ELR (cell line): ENCODE results near the gene SFT2D1.
"Not testable (repeated sequence)": the region's sequence is repeated elsewhere in the genome, so short reads cannot be mapped to it uniquely, and the experiment has no call there.

ENCODE experiments used
- DNase-seq: peaks from one replicate; pipeline ENCODE4 v3.0.0-alpha.2; 2015; ENCODE audit warnings: low read depth

Gene SFT2D1

DNA sequence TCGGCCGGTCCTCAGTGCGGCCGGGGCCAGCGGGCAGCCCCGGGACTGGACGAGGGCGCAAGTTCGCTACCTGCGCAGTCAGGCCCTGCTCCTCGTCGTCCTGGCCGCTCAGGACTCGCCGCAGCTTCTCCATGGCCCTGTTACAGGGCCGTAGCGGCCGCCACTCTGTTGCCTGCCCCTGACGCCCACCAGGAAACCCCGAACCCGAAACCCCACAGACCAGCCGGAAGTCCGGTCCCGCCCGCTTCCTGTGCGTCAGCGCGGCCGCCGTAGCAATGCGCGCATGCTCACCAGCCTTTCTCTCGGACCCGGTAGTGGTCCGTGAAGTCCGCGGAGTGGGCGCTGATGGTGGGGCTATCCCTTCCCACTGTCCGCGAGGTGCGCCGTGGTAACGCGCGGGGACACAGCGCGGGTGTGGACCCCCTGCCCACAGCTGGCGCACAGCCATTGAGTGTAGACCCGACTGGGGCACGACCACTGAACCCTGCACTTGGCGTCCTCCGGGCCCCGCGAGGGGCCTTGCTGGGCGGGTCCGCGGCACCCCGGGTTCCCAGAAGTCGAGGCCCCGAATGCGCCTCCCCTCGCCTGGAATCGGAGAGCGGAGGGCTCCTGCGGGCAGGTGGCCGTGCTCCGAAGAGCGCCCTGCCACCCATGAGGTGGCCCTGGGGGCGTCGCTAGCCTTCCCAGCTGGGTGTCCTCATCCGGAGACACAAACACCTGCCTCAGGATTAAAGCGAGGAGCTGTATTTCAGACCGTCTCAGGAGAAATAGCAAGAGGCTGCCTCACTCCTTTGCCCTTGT lies at the start of gene SFT2D1:
Gene SFT2D1, minus strand, starts transcription at position 197 of the 801 bp plus-strand sequence. Its CDS starts 64 bp downstream, at position 133.
- peak; percentile 85 for DNase-seq

DNA sequence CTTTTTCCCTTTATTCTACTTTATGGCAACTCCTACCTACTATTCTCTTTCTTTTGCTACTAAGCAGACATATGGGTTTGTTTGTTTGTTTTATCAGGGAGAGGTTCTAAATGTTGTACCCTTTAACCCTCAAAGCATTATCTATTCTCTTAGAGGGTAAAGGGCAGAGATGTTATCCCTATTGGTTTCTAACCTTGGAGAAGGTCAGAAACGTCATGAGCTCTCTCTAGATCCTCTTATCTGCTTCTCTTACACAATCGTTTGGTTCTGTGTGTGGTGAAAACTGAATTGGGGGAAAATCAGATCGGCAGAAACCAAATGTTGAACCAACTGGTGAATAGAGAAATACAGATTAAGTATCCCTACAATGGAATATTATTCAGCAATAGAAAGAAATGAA lies 46.8 kb upstream of the SFT2D1 start:
- no peak for DNase-seq

DNA sequence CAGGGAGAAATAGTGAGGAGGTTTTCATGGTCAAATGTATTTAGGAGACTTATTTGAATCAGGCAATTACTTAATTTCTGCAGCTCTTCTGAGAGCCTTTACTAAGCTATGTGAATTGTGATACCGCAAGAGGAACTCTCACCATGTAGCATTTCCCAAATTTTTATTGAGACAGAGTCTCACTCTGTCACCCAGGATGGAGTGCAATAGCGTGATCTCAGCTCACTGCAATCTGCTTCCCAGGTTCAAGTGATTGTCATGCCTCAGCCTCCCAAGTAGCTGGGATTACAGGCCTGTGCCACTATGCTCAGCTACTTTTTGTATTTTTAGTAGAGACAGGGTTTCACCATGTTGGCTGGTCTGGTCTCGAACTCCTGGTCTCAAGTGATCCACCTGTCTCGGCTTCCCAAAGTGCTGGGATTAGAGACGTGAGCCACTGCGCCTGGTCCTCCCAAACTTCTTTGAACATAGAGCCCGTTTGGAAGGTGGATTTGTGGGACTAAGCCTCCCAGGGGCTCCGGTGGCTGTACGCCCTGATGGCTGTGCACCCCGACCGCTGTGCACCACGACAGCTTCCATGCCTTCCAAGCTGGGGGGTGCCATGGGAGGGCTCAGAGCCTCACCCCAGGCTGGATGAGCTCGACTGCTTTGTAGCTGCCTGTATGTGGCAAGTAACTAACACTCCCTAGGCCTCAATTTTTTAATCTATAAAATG lies 46.1 kb upstream of the SFT2D1 start:
- no peak for DNase-seq

DNA sequence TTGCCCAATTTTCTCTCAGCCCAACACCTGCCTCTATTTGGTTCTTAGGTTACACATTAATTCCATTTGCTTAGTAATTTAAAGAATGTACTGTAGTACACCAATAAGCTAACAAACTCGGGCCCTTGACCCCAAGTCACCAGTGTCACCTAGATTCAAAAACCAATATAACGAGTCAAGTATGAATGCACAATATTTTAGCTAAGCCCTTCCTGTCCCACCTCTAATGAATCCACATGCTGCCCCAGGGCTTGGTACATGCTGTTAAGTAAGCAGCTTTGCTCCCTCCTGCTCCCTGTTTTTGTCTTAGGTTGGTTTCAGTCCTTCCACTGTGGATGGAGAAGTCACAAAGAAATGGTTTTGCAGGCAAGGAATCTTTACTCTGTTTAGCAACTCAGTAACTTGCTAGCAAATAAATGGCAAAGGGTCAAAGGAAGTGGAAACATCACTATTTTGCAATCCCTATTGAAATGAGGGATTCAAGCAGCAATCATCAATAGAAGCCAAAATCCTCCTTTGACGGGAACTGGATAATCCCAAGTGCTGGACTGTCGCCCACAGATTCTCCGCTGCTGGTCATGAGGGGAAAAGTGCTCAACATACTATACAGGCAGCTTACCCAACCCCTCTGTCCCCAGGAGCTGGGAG lies 45.4 kb upstream of the SFT2D1 start:
- DNase-seq: no peak

DNA sequence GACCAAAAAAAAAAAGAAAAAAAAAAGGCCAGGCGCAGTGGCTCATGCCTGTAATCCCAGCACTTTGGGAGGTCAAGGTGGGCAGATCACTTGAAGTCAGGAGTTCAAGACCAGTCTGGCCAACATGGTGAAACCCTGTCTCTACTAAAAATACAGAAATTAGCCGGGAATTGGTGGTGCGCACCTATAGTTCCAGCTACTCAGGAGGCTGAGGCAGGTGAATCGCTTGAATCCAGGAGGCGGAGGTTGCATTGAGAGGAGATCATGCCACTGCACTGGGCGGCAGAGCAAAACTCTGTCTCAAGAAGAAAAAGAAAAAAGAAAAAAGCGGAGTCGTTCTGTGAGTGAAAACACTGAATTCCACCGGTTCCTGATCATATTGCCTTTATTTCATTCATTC lies 44.8 kb upstream of the SFT2D1 start:
- DNase-seq: not testable (repeated sequence)

DNA sequence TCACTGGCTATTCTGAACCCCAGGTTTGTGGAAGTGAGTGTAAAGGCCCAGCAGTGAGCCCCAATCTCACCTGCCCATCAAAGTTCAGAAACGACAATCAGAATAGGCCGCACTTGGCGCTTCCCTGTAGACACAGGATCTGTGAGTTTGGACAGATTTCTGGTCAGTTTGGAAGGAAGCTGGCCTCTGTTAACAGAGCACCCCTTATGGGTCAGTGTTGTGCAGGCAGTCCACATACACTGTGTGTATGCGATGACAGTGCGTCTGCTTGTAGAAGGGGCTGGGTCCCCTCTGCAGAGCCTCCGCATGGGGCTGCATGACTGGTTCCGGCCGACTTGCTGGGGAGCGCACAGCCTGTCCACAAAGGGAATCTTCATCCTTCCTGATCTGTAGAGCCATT lies 43.8 kb upstream of the SFT2D1 start:
- no peak for DNase-seq

DNA sequence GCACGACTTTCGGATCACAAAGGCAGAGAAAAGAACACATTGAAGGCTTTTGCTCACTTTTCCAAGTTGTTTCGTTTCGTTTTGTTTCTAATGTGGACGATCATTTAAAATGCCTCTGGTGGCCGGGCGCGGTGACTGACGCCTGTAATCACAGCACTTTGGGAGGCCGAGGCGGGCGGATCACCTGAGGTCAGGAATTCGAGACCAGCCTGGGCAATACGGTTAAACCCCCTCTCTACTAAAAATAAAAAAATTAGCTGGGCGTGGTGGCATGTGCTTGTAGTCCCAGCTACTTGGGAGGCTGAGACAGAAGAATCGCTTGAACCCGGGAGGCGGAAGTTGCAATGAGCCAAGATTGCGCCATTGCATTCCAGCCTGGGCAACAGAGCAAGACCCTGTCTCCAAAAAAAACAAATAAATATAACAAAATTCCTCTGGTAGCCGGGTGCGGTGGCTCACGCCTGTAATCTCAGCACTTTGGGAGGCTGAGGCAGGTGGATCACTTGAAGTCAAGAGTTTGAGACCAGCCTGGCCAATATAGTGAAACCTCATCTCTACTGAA lies 41.5 kb upstream of the SFT2D1 start:
- DNase-seq: not testable (repeated sequence)

DNA sequence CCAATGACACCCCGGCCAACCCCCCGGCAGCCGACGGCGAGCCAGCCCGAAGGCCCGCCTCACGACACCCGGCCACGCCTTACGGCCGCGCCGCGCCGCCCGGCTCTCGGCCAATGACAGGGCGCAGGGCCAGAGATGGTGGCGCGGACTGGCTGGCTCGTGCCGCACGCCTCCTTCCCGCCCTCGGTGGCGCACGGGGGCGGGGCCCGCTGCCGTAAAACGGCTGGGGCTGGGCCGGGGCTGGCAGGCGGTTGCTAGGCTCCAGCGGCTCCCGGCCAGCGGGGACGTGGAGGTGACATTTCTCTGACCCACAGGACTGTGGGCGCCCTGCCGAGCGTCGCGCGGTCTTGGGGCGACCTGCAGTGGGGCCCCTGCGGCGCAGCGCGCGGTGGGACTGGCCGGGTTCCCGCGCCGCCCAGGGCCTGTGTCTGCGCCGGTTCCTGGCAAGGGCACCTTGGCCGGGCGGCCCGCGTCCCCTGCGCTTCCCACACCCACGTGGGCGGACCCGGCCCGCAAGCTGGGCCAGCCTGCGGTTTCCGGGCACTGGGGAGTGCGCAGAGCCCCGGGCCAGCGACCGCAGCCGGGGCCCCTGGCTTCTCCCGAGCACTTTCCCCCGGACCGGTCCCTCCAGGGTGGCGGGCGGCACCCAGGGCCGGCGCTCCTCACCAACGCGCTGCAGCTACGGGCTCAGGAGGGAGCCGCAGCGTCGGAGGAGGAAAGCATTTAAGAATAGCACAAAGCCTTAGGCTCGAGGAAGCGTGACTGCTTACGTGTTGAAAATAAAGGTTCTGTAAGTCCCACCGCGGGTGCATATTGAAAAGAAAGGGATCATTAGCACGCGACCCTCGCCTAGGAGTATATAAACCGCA lies 40.8 kb upstream of the SFT2D1 start, which contains the start of gene MPC1:
Gene MPC1, minus strand, starts transcription at position 8 of the 869 bp plus-strand sequence. CDS start 64 bp downstream, outside the sequence.
- peak; percentile 94 for DNase-seq

DNA sequence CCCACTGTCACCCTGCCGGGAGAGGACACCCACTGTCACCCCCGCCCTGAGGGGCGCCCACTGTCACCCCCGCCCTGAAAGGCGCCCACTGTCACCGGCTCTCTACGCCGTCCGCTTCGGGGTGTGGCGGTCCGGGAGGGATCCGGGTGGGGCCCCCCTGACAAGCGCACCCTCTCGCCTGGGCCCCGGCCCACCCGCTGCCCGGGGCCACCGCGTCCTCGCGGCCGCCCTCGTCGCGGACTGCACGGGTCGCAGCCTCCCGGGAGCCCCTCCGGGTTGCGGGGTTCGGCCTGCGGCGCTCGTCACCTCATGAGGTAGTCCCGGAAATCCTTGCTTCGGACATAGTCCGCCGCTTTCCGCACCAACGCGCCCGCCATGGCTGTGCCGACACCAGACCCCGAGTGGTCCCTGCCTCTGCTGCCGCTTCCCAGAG lies 40.2 kb upstream of the SFT2D1 start:
- no peak for DNase-seq

DNA sequence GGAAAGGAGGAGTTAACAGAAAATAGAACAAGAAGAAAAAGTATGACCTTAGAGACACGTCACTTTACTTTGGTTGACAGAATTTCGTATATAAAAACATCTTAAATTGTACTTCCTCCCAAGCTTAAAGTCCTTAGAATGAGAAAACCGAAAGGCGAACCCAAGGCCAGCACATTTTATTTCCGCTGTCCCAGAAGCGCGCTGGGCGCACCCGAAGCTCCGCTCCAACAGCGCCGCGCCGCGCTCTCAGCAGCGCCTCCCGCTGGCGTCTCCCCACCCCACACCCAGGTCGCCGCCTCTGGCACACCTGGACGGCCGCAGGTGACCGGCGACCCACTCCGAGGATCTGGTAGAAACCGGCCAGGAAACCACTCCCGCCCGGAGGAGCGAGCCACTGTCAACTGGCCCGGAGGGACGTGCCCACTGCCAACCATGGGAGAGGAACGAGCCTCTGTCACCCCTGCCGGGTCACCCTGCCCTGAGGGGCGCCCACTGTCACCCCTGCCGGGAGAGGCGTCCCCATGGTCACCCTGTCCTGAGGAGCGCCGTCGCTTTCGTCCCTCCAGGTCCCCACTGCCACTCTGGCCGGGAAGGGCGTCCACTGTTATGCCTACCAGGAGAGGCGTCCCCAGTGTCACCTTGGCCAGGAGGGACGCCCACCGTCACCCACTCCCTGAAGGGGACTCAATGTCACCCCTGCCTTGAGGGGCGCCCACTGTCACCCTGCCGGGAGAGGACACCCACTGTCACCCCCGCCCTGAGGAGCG lies 39.6 kb upstream of the SFT2D1 start:
- peak; percentile 43 for DNase-seq

DNA sequence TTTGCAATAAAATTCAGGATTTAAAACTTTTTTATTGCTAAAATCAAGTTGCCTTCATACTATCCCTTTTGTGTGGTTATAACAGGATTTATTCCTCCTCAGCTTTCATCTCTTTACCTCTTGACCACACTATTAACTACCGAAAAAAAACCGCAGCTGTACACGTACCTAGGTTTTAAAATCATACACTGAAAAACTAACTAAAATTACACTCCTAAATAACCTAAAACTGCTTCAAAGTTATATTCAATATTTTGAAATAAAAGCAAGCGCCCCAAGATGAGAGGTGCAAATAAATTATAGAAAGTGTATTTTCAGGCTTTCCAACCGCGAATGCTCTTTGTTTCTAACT lies 39.0 kb upstream of the SFT2D1 start:
- DNase-seq: no peak

DNA sequence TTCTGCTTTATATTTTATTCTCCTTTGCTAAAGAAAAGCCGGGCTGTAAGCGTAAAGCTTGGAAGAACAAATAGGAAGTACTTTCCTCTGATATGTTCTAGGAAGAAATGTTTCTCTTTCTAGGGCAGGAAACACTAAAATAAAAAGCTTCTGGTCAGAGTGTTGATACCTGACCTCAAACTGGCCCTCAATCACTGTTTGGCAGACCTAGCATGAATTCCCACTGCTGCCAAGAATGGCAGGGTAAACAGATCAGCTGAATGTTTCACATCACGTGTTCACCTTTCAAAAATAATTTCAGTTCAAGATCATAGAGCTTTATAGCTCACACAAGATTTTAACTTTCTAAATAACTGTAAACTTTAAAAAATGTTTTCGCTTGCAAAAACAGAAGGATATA lies 37.5 kb upstream of the SFT2D1 start:
- DNase-seq: no peak

DNA sequence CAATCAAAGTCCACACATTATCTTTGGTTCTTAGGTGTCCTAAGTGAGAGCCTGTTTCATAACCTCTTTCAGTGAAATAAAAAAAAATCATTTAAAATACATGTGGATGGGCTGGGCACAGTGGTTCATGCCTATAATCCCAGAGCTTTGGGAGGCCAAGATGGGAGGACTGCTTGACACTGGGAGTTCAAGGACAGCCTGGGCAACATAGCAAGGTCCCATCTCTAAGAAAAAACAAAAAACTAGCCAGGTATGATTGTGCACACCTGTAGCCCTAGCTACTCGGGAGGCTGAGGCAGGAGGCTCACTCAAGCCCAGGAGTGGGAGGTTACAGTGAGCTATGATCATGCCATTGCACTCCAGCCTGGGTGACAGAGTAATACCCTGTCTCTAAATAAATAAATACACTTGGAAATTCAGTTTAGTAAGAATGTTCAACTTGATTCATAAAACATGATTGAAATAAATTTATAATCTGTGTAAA lies 36.8 kb upstream of the SFT2D1 start:
- DNase-seq: no peak

DNA sequence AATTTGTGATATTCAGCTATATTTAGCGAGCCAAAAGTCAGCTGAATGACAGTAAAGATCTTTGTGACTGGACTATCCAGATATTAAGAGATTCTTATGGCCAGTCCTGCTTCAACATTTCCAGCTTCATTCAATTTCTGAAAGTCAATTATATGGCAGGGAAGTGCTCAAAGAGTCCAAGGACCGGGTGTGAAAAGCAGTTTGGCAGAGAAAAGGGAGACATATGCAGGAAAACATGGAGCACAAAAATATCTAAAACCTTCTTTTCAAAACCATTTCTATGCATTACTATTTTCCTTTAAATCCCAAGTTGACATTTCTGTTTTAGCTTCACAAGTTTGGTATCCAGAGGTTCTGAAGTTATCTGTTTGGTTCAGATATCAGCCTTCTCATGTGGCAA lies 35.4 kb upstream of the SFT2D1 start:
- DNase-seq: no peak

DNA sequence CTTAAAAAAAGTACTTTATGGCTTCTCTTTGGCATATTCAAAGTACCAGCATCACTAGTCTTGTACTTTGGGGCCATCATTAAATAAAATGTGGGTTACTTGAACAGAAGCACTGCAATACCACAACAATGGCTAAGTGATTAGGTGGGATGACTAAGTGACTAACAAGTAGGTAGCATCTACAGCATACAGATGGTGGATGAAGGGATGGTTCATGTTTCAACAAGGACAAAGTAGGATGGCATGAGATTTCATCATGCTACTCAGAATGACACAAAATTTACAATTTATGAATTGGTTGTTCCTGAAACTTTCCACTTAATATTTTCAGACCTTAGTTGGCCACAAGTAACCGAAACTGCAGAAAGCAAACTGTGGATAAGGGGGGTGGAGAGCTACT lies 32.7 kb upstream of the SFT2D1 start:
- no peak for DNase-seq

DNA sequence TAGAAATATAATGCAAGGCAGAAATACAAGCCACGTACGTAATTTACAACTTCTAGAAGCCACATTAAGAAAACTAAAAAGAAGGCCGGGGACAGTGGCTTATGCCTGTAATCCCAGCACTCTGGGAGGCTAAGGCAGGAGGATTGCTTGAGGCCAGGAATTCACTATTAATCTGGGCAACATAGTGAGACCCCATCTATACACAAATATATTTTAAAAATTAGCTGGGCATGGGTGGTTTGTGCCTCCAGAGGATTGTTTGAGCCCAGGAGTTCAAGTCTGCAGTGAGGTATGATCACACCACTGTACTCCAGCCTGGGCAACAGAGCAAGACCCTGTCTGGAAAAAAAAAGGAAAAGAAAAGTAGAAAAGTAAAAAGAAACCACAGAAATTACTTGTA lies 28.1 kb upstream of the SFT2D1 start:
- no peak for DNase-seq

DNA sequence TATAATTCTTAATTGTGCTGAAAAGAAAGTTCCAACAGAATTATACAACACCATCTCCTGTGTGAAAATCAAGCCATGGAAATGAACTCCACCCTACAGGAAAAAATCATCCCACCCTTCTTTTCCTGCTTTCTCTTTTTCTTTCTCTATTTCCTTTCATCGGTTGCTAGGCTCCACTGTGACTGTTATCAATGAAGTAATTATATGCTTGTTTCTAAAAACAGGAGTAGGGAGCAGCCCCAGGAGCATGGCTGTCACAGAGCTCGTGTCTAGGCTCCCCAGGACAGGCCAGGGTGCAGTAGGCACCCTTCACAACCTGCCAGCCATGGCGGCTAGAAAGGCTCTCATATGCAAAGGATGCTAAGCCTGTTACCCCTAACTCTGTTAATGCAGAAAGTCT lies 27.4 kb upstream of the SFT2D1 start:
- DNase-seq: no peak

DNA sequence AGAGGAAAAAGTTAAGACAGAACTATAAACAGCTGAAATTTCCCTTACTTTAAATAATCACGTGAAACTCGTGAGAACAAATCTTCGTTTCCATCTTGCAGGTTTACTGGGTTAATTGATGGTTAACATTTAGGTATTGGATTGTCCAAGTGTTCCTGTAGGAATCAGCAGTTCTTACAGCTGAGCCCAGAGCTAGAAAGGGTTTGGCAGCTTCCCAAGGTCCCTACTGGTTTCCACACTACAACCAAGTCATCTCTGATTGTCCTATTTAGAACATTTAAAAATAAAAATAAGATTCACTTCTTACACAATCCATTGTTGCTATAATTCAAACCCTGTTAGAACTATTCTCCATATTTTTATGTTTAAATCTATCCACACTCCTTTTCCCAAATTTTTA lies 24.6 kb upstream of the SFT2D1 start:
- no peak for DNase-seq

DNA sequence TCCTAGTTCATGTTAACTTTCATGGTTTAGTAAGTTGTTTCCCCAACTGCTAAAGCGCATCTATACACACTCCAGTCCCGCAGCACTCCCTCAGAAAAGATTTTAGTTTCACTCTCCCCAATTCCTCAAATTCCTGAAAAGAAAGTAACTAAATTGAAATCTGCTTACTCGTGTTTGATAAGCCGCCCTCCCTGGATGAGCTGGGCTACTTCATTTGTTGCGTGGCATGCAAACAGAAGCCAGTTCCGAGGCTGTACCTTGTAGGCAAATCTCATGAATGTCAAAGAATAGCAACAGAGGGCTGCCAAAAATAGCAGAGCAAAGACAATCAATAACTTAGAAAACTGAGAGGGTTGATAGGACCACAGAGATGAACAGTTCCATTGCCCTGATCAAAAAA lies 23.5 kb upstream of the SFT2D1 start:
- no peak for DNase-seq

DNA sequence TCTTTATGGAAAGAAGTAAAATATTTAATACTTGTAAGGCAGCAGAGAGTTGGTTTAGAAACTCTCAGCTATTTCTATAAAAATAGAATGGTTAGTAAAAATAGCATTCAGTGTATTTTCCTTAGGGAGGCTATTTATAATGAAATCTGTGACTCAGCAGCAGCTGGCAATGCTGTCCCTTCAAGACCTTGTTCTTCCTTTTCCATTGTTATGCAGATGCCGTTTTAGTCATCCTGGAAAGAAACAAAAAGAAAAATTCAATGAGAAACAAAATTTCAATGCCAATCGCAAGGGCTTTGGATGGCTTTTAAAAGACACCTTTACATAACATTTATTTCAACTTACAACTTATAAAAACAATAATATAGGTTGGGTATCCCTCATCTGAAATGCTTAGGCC lies 22.9 kb upstream of the SFT2D1 start:
- peak; percentile 4 for DNase-seq

DNA sequence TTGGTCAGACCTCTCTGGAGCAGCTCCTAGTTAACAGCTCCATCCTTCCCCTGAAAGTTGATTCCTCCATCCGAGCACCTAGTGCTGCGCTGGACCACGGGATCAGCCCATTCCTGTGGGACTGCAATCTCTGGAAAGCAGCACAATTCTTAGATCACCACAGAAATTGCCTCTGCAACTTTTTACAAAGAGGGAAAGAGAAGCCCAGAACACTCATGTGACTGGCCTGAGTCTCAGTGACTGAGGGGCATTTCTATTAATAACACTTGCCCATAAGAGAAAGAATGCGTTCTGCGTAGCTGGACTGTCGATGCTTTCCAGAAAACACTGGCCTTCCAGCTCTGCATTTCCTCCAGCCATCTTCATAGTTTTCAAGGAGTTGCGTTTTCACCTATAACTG lies 22.1 kb upstream of the SFT2D1 start:
- DNase-seq: no peak
